HEK293 (cell line): ENCODE results near the gene CLIC3.

Experiments
- TCF7L2 ChIP-seq: IDR thresholded peaks from 2 replicates; pipeline ENCODE4 v1.6.1; 2011; ENCODE audit warnings: low read depth, mild to moderate bottlenecking, inconsistent platforms, low read length, moderate library complexity, borderline replicate concordance
- ZNF133 ChIP-seq: fragments of 450-650 bp; formaldehyde crosslinking; IDR thresholded peaks from 2 replicates; pipeline ENCODE4 v1.5.1; 2016; ENCODE audit warnings: missing biosample characterization, missing genetic modification characterization
- TF ChIP-seq, protein P1 (sequence below): fragments of 450-650 bp; formaldehyde crosslinking; IDR thresholded peaks from 2 replicates; pipeline ENCODE4 v1.5.1; 2016; ENCODE audit warnings: missing biosample characterization, missing genetic modification characterization

DNA sequence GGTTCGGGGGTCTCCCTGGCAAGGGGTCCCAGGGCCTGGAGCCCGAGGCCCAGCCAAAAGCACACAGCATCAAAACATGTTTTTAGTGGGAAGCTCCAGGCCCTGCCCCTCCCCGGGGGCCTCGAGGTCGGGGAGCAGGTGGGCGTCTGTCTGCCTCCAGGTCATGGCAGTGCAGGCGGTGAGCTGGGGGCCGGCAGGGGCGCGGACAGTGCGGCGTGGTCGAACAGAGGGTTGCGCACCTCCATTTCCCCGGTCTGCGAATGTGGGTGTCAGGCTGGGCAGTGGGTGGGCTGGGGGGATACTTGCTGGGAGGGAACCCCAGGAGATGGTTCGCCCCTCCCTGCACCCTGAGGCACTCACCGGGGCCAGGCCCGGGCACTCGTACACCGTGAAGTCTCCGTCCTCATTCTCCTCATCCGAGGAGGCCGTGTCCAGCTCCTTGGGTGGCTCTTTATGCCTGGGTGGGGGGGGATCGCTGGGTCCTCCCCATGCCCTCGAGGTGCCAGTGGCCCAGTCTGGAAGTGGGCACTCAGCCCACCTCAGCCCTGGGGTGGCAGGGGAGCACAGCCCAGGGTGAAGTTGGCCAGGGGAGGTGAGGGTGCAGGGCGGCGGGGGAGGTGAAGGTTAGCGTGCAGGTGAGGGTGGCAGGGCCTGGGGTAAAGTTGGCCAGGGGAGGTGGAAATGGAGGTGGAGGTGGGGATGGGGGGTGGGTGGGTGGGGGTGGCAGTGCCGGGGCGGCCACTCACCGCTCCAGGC, 43.4 kb upstream of the CLIC3 start:
- TF ChIP-seq ZNF133 (no peak), TCF7L2 (no peak)
- TF ChIP-seq, protein P1, sequence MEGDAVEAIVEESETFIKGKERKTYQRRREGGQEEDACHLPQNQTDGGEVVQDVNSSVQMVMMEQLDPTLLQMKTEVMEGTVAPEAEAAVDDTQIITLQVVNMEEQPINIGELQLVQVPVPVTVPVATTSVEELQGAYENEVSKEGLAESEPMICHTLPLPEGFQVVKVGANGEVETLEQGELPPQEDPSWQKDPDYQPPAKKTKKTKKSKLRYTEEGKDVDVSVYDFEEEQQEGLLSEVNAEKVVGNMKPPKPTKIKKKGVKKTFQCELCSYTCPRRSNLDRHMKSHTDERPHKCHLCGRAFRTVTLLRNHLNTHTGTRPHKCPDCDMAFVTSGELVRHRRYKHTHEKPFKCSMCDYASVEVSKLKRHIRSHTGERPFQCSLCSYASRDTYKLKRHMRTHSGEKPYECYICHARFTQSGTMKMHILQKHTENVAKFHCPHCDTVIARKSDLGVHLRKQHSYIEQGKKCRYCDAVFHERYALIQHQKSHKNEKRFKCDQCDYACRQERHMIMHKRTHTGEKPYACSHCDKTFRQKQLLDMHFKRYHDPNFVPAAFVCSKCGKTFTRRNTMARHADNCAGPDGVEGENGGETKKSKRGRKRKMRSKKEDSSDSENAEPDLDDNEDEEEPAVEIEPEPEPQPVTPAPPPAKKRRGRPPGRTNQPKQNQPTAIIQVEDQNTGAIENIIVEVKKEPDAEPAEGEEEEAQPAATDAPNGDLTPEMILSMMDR (tag by site-specific recombination): no peak
